OCI-LY7 (cell line): ENCODE results near the gene PPP1R9A. TPM values are rescaled to one million over a fixed set of nuclear protein-coding genes. Genes with fewer than 3 reads are reported as not detected.

Experiments used
- BruUV-seq: library from RNA; stranded (reverse); fragments of 400-500 nt; replicated peaks from 2 replicates; lab custom pipeline; 2021; lab: Mats Ljungman, UMichigan
- CTCF ChIA-PET: fragments of 300-600 bp; sonication (Branson Sonifier 250); formaldehyde crosslinking; loops from one replicate; lab custom pipeline; 2022; ENCODE audit warnings: antibody characterized with exemption; ENCODE audit not compliant: unreplicated experiment; lab: Charles Lee
- POLR2A ChIA-PET: fragments of 300-600 bp; sonication (Branson Sonifier 250); formaldehyde crosslinking; loops from one replicate; lab custom pipeline; 2022; ENCODE audit warnings: antibody characterized with exemption; lab: Charles Lee
- DNase-seq: peaks from one replicate; pipeline ENCODE4 v3.0.0-alpha.2; 2015; ENCODE audit warnings: low spot score
- H2AFZ ChIP-seq: fragments of 200-600 bp; sonication (generic), shearing (Covaris generic); 2 replicates; pipeline ENCODE4 v1.6.1; 2014; ENCODE audit warnings: mild to moderate bottlenecking, antibody characterized with exemption, low read length, moderate library complexity
- H3K27ac ChIP-seq: fragments of 200-600 bp; sonication (generic); 2 replicates; pipeline ENCODE4 v1.5.1; 2014; ENCODE audit warnings: mixed run types, low read depth, mild to moderate bottlenecking, moderate library complexity, low read length, inconsistent platforms; ENCODE audit not compliant: poor library complexity, severe bottlenecking
- H3K36me3 ChIP-seq: fragments of 200-600 bp; sonication (generic); 2 replicates; pipeline ENCODE4 v1.6.1; 2014; ENCODE audit warnings: mild to moderate bottlenecking, antibody characterized with exemption, low read length, moderate library complexity, mixed read lengths; ENCODE audit not compliant: insufficient read depth
- H3K4me1 ChIP-seq: fragments of 200-600 bp; sonication (generic); 2 replicates; pipeline ENCODE4 v1.5.1; 2014; ENCODE audit warnings: mild to moderate bottlenecking, low read length; ENCODE audit not compliant: insufficient read depth, poor library complexity, severe bottlenecking
- H3K4me2 ChIP-seq: fragments of 200-600 bp; sonication (generic); 2 replicates; pipeline ENCODE4 v1.6.1; 2014; ENCODE audit warnings: mild to moderate bottlenecking, low read length
- H3K4me3 ChIP-seq: fragments of 200-600 bp; sonication (generic); 2 replicates; pipeline ENCODE4 v1.5.1; 2014; ENCODE audit warnings: mild to moderate bottlenecking, low read depth, low read length; ENCODE audit not compliant: poor library complexity, severe bottlenecking
- H3K79me2 ChIP-seq: fragments of 200-600 bp; sonication (generic); 2 replicates; pipeline ENCODE4 v1.6.1; 2016; ENCODE audit warnings: low read depth, mild to moderate bottlenecking, low read length, moderate library complexity, mixed read lengths; ENCODE audit not compliant: insufficient read depth
- H3K9me2 ChIP-seq: fragments of 200-600 bp; sonication (generic); 2 replicates; pipeline ENCODE4 v1.6.1; 2016; ENCODE audit warnings: mild to moderate bottlenecking, low read length, mixed read lengths; ENCODE audit not compliant: insufficient read depth
- H3K9me3 ChIP-seq: fragments of 200-600 bp; sonication (generic); 2 replicates; pipeline ENCODE4 v1.6.1; 2014; ENCODE audit warnings: mild to moderate bottlenecking, mixed run types, low read length, mixed read lengths
- H4K20me1 ChIP-seq: fragments of 200-600 bp; sonication (generic); 2 replicates; pipeline ENCODE4 v1.6.1; 2014; ENCODE audit warnings: mild to moderate bottlenecking, antibody characterized with exemption, low read length, moderate library complexity, mixed read lengths; ENCODE audit not compliant: insufficient read depth
- EZH2phosphoT487 ChIP-seq: fragments of 200-600 bp; sonication (generic); IDR thresholded peaks from 2 replicates; pipeline ENCODE4 v1.6.1; 2018; ENCODE audit warnings: low read depth, borderline replicate concordance, mild to moderate bottlenecking, mixed run types, antibody characterized with exemption, low read length, moderate library complexity, mixed read lengths
- intact Hi-C: fragments of 100-400 bp; cut with micrococcal nuclease; formaldehyde crosslinking; loops from one replicate; pipeline ENCODE4 v1.10.0; 2022; ENCODE audit not compliant: unreplicated experiment
- total RNA-seq, 2 experiments: library from RNA; depleted of rRNA in 1 of 2; stranded (reverse); fragments of >200 nt in 1 of 2; shearing (Covaris generic) in 1 of 2; gene quantifications; 2 replicates each; pipeline ENCODE4 v1.2.3, GENCODE V29; 2014 to 2022
- TF ChIP-seq, protein P1 (sequence below): fragments of 200-600 bp; sonication (generic); conservative IDR thresholded peaks from 2 replicates; pipeline ENCODE4 v1.5.1; 2014; ENCODE audit warnings: mild to moderate bottlenecking, antibody characterized with exemption, low read length, moderate library complexity, mixed read lengths

PPP1R9A gene
- total RNA-seq, 2 experiments from 2014 or later, result not detected

GRCh38 chr7:95001258-95001657 is 93.9 kb downstream of the PPP1R9A start:
- Histone ChIP-seq H3K79me2 (no peaks in the 10 kb centered on the region), H3K4me3 (no peak overlapping the region), H2AFZ (no peak overlapping the region), H4K20me1 (no peaks in the 10 kb centered on the region), H3K36me3 (no peaks in the 10 kb centered on the region), H3K27ac (no peak overlapping the region), H3K9me3 (no peaks in the 10 kb centered on the region), H3K4me1 (no peaks in the 10 kb centered on the region), H3K9me2 (no peaks in the 10 kb centered on the region), H3K4me2 (no peak overlapping the region)
- ChIA-PET CTCF (no interaction called here), POLR2A (no interaction called here)
- DNase-seq, result no peak
- no TSS peak for BruUV-seq
- intact Hi-C loops, result no loop called here
- TF ChIP-seq EZH2phosphoT487, result no peak
- TF ChIP-seq, protein P1, sequence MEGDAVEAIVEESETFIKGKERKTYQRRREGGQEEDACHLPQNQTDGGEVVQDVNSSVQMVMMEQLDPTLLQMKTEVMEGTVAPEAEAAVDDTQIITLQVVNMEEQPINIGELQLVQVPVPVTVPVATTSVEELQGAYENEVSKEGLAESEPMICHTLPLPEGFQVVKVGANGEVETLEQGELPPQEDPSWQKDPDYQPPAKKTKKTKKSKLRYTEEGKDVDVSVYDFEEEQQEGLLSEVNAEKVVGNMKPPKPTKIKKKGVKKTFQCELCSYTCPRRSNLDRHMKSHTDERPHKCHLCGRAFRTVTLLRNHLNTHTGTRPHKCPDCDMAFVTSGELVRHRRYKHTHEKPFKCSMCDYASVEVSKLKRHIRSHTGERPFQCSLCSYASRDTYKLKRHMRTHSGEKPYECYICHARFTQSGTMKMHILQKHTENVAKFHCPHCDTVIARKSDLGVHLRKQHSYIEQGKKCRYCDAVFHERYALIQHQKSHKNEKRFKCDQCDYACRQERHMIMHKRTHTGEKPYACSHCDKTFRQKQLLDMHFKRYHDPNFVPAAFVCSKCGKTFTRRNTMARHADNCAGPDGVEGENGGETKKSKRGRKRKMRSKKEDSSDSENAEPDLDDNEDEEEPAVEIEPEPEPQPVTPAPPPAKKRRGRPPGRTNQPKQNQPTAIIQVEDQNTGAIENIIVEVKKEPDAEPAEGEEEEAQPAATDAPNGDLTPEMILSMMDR, result no peak

- Histone ChIP-seq H3K9me3 (no peaks in the 10 kb centered on the region), H3K79me2 (no peaks in the 10 kb centered on the region), H4K20me1 (no peaks in the 10 kb centered on the region), H3K27ac (no peak overlapping the region), H3K4me3 (no peak overlapping the region), H3K9me2 (no peaks in the 10 kb centered on the region), H2AFZ (no peak overlapping the region), H3K4me2 (no peak overlapping the region), H3K36me3 (no peaks in the 10 kb centered on the region), H3K4me1 (no peaks in the 10 kb centered on the region)
- intact Hi-C loops, result no loop called here
- DNase-seq, result no peak
- ChIA-PET CTCF (no interaction called here), POLR2A (no interaction called here)
- TF ChIP-seq, protein P1, result no peak
- no peak for TF ChIP-seq EZH2phosphoT487
- BruUV-seq, result no TSS peak
Measured at GRCh38 chr7:95001815-95002561, 94.6 kb downstream of the PPP1R9A start.

DNA sequence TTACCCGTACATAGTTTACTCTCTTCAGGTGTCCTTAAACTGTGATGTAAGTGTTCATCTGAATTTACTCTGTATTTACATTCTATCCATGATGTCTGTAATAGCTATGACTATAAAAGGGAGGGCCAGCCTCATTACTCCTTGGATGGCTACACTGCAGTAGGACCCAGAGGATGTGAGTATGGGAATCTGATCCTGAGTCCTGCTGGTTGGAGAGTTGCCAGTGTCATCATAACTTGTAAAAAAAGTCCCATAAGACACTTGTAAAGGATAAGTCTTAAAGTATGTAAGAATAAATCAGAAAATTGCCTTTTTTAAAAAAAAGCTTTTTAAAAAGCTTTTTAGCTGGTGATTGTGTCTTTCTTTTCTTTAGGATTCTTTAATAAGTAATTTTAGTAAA is 95.4 kb downstream of the PPP1R9A start:
- no peak overlapping the region for H2AFZ ChIP-seq
- H3K9me3 ChIP-seq, result no peaks in the 10 kb centered on the region
- H4K20me1 ChIP-seq, result no peaks in the 10 kb centered on the region
- H3K9me2 ChIP-seq, result no peaks in the 10 kb centered on the region
- intact Hi-C loops, result no loop called here
- H3K4me1 ChIP-seq, result no peaks in the 10 kb centered on the region
- DNase-seq, result no peak
- BruUV-seq, result no TSS peak
- ChIA-PET POLR2A (no interaction called here), CTCF (no interaction called here)
- TF ChIP-seq, protein P1, result no peak
- no peak for TF ChIP-seq EZH2phosphoT487
- no peak overlapping the region for H3K4me3 ChIP-seq
- no peaks in the 10 kb centered on the region for H3K36me3 ChIP-seq
- no peak overlapping the region for H3K27ac ChIP-seq
- no peak overlapping the region for H3K4me2 ChIP-seq
- no peaks in the 10 kb centered on the region for H3K79me2 ChIP-seq
